ENCODE data around the gene TRIM14.
"Not testable (repeated sequence)": the region's sequence is repeated elsewhere in the genome, so short reads cannot be mapped to it uniquely, and the experiment has no call there.

Gene TRIM14

DNA sequence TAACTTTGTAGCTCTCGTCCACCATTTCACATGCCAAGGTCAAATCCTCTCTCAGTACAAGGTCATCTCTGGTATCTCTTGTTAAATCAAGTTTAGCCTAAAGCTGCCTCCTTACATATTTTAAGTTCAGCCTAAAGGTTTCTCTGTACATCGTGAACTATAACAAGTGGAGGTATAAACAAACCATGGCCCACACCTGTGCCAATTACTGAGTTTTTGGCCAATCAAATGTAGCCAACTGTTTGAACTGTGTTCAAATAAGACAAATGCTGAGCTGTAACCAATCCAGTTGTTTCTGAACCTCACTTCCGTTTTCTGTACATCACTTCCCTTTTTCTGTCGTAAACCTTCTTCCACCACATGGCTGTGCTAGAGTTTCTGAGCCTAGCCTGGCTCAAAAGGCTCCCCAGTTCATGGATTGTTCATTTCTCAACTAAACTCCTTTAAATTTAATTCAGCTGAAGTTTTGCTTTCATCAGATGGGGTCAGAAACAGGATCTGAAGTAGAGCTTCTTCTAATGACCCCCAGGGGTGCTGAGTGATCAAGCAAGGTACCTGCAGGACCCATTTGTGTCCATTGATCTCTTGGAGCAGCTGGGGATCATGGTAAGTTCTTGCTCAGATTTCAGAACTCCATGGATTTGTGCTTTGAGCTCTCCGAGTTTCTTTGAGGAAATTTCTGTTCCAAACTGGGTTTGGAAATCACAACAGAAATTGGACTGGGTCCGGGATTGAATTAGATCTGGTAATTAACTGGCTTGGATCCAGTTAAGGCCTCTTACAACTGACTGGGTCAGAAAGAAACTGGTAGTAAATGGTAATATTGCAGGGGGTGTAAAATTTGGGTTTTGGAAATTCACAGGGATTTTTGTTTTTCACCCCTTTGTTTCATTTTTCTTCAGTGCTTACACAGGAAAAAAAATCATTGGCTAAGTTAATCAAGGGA lies 73.5 kb downstream of the TRIM14 start:
- peak; percentile 91 for DNase-seq

DNA sequence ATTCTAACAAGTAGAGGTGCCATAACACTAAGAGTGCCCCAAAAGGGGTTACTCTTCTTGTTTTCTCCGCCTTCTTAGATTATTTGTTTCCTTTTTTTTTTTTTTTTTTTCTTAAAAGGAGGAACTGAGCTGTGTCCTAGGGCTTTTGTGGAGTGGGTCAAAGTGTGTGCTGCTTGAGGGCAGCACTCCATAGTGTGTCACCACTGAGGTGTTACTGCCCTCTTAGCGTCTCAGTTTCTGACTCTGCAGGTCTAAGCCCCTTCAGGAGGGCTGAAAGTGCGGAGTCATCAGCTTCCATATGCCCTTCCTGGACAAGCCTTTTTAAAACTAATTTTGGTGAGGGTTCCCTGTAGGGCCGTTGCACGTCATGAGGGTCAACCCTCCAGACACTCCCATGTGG lies 75.1 kb downstream of the TRIM14 start:
- DNase-seq, result no peak

DNA sequence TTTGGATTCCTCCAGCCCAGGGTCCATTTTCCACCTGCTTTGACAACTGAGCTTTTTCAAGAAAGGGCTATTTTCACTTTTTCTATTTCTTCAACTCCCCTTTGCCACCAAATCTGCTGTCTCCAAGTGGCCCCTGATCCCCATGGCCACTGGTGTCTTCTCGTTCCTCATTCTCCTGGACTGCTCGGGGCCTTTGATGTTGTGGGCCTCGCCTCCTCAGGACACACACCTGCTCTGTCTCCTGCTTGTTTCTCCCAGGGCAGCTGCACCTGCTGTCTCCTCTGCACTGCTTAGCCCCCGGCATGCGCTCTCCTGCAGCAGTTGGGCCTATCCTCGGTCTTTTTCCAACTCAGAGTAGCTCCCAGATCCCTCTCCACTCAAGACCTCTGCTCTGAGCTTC lies 78.8 kb downstream of the TRIM14 start:
- no peak for DNase-seq

DNA sequence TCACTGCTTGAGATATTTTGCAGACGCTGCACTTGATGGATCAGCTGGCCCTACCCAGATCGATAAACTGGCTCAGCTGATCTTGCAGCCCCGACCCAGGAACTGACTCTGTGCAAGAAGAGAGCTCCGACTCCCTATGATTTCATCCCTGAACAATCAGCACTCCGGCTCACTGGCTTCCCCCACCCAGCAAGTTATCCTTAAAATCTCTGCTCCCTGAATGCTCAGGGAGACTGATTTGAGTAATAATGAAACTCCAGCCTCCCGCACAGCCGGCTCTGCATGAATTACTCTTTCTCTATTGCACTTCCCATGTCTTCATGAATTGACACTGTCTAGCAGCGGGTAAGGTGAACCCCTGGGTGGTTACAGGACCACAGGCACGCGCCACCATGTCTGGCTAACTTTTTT lies 79.4 kb downstream of the TRIM14 start:
- no peak for DNase-seq

DNA sequence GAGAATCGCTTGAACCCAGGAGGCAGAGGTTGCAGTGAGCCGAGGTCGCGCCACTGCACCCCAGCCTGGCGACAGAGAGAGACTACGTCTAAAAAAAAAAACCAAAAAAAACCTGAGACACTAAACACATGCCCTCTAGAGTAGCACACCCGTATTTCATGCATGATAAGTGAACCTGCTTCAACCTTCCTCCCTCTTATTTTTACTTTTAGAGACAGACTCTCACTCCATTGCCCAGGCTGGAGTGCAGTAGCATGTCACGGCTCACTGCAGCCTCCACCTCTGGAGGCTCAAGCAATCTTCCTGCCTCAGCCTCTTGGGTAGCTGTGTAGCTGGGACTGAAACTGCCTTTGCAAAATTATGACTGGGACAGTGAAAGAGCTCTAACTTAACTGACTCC lies 80.1 kb downstream of the TRIM14 start:
- no peak for DNase-seq

DNA sequence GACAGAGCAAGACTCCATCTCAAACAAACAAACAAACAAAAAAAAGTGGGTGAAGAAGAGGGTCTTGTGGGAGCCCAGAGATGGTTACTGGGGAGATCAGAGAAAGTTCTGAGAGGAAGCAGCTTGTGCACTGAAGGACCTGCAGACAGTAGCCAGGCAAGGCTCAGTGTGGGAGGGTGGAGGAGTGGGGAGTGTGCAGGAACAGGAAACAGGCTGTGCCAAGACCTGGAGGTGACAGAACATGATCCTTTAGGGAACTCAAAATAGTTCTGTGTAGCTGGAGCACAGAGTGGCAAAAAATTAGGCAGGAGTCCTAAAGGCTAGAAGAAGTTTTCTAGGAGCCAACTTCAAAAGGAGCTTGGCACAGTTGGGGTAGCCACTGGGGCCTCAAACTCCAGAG lies 81.7 kb downstream of the TRIM14 start:
- no peak for DNase-seq

DNA sequence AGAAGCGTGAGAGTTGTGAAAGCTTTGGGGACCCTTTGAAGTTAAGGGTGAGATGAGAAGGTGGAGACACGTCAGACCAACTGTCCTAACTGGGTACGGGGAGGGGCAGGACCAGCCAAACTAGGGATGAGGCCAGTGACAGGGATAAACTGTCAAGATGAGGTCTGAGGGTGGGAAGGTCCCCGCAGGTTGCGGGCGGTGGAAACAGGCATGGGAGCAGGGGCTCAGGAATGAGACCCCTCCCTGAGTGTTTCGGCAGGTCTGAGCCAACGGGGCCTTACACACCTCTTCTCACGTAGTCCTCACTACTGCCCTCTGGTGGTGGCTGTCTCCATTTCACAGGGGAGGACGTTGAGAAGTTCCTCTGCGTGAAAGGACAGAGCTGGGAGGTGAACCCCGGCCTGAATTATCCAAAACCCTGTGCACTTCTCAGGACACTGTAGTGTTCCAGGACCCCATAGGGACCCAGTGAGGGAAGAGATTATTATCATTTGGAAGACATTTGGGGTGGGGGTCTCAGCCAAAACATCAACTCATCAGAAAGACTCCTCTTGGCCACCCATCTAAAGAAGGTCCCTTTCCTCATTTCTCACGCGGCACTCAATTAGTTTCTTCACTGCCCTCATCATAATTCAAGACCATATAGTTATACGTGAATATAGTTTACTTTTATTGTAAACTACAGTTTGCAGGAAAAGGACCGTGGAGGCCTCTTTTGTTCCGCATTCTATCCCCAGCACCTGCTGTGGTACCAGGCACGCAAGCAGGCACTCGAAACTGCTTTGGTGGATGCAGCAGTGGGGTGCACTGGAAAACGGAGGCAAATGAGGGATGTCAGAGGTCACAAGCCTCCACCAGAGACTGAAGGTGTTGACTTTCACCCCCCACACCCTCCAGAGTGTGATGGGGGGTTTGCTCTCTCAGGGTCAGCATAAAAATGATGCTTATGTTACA lies 84.2 kb downstream of the TRIM14 start:
- DNase-seq, result peak; percentile 24

DNA sequence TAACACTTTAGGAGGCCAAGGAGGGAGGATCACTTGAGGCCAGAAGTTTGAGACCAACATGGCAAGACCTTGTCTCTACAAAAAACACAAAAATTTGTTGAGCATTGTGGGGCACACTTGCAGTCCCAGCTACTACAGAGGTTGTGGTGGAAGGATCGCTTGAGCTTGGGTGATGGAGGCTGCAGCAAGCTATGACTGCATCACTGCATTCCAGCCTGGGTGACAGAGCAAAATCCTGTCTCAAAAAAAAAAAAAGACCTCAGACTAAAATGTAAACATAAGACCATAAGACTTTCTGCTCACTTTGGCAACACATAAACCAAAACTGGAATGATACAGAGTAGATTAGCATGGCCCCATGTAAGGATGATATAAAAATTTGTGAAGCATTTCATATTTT lies 87.1 kb downstream of the TRIM14 start:
- no peak for DNase-seq

DNA sequence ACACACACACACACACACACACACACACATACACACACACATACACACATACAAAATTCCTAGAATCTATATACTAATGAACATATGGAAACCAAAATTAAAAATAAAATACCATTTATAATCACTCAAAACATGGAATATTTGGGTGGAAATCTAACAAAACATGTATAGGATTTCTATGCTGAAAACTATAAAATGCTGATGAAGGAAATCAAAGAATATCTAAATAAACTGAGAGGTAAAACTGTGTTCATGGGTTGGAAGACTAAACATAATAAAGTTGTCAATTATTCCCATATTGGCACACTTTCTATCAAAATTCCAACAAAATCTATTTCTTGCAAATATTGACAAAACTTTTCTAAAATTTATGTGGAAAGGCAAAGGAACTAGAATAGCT lies 87.9 kb downstream of the TRIM14 start:
- DNase-seq, result no peak

DNA sequence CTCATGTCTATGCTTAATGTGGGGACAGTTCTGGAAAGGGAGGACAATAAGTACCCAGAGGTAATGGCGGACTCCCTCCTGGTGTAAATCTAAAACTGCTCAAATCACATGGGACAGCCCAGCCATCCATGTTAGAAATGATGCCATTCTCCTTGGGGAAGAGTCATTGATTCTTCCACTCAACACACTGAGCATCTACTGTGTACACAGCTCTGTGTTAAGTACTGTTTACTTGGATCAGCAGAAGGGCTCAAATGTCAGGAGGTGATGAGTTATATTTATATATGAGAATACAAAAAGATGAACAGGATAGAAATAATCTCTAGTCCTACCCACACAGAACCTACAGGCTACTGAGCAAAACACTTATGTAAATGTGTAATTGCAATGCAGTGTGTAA lies 94.3 kb downstream of the TRIM14 start:
- no peak for DNase-seq

DNA sequence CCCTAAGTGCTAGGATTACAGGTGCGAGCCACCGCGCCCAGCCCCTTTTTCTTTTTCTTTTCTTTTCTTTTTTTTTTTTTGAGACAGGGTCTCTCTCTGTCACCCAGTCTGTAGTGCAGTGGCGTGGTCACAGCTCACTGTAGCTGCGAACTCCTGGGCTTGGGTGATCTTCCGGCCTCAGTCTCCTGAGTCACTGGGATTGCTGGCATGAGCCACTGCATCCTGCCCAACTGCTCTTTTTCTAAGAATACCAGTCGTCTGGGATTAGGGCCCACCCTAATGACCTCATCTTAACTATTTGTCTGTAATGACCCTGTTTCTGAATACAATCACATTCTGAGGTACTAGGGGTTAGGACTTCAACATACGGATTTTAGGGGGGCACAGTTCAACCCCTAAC lies 96.6 kb downstream of the TRIM14 start:
- no peak for DNase-seq

DNA sequence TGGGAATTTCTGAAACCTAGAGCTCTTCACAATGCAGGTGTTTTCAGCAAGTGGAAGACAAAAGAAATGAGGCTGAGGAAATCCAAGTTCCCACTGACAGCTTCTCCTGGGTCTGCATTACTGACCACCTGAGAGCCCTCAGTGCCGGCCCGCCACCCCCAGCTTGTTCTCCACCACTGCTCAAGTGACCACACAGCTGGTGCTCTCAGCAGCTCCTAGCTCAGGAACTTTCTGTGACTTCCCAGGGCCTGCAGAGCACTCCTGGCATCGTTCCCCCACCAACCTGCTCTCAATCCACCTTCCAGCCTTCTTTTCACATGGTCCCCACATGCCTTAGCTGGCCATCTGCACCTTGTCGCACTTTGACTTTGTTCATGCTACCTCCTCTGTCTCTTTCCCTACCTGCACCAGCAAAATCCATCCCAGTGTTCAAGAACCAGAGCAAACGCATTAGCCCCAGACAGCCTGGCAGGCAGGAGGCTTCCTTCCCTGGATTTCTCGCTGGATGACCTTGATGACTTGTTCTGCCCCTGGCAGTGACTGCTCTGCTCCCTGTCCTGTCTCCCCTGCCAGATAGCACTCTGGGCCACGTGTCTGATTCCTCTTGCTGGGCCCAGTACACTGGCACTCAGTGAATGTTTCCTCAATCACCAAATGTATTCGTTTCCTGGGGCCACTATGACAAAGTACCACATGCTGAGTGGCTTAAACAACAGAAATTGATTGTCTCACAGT lies 97.5 kb downstream of the TRIM14 start:
- no peak for DNase-seq

DNA sequence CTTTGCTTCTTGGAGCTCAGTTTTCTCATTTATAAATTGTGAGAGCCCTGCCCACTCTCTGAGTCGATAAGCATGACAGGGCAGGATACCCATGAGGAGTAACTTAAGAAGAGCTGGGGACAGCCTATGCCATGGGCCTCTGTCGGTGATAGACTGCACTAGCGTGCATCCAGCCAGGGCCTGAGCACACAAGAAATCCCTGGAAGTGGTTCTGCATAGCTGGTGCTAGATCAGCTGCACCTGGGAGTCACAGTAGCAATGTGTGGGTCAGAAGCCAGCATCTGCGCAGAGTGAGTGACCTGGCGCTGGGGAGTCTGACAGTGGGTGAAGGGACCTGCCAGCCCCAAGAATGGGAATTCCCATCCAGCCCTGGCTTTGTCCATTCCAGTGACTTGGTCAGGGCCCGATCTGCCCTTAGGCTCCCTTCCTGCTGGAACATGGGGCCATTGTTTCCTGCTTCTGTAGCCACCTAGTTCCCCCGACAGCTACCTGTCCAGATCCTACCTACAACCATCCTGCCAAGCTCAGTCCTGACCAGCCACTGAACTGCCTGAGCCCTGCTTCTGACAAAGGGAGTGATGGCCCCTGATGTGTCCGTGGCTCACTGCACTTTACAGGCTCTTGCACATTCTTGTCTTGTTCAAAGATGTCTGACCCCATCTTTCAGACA lies 98.4 kb downstream of the TRIM14 start:
- DNase-seq, result no peak

DNA sequence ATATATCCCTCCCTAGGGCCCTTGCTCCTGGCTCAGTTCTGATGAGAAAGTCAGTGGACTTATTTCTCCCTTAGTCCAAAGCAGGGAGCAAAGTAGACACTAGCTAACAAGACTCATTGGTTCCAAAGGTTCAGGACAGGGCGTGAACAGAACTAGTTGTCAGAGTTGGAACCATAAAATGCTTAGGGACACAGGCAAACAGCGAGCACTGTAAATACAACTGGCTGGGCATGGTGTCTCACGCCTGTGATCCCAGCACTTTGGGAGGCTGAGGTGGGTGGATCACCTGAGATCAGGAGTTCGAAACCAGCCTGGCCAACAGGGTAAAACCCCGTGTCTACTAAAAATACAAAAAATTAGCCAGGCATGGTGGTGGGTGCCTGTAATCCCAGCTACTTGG lies 99.2 kb downstream of the TRIM14 start:
- not testable (repeated sequence) for DNase-seq
